SK-N-SH treated with all-trans-retinoic acid at 6 μM for 48 hours (cell line): ENCODE measurements around the gene NSUN5.

Experiments
- ATAC-seq: fragments of 200-7000 bp; cut with Tn5 transposase; 3 replicates; pipeline ENCODE4 v1.9.1; 2020; ENCODE audit warnings: mild to moderate bottlenecking, moderate library complexity
- ARNTL ChIP-seq: fragments of 450-650 bp; formaldehyde crosslinking; IDR thresholded peaks from 2 replicates; pipeline ENCODE4 v1.5.0; 2020; ENCODE audit warnings: low read depth, mild to moderate bottlenecking, moderate library complexity, borderline replicate concordance
- BACH2 ChIP-seq: fragments of 250-450 bp; sonication (Bioruptor Pico); IDR thresholded peaks from 2 replicates; pipeline ENCODE4 v1.9.0; 2021; ENCODE audit warnings: mild to moderate bottlenecking, borderline replicate concordance
- CSDC2 ChIP-seq: fragments of 250-450 bp; sonication (Bioruptor Pico); IDR thresholded peaks from 2 replicates; pipeline ENCODE4 v1.5.0; 2020; ENCODE audit warnings: mild to moderate bottlenecking, moderate library complexity
- ESRRG ChIP-seq: fragments of 250-450 bp; sonication (Bioruptor Pico); IDR thresholded peaks from 2 replicates; pipeline ENCODE4 v1.6.1; 2021; ENCODE audit warnings: mild to moderate bottlenecking
- GLIS3 ChIP-seq: fragments of 250-450 bp; sonication (Bioruptor Pico); IDR thresholded peaks from 2 replicates; pipeline ENCODE4 v1.5.0; 2020; ENCODE audit warnings: mild to moderate bottlenecking, moderate library complexity
- ISL1 ChIP-seq: fragments of 250-450 bp; sonication (Bioruptor Pico); IDR thresholded peaks from 2 replicates; pipeline ENCODE4 v2.1.2; 2022; ENCODE audit warnings: mild to moderate bottlenecking, moderate library complexity
- OSR1 ChIP-seq: fragments of 250-450 bp; sonication (Bioruptor Pico); IDR thresholded peaks from 2 replicates; pipeline ENCODE4 v1.8.0; 2022; ENCODE audit warnings: moderate library complexity, mild to moderate bottlenecking, inconsistent platforms
- PPARA ChIP-seq: fragments of 250-450 bp; sonication (Bioruptor Pico); IDR thresholded peaks from 2 replicates; pipeline ENCODE4 v1.5.0; 2020; ENCODE audit warnings: mild to moderate bottlenecking, borderline replicate concordance
- RARB ChIP-seq: fragments of 250-450 bp; sonication (Bioruptor Pico); IDR thresholded peaks from 2 replicates; pipeline ENCODE4 v1.8.0; 2021; ENCODE audit warnings: mild to moderate bottlenecking, moderate library complexity
- SNAI2 ChIP-seq: fragments of 250-450 bp; sonication (Bioruptor Pico); IDR thresholded peaks from 2 replicates; pipeline ENCODE4 v1.5.0; 2020; ENCODE audit warnings: mild to moderate bottlenecking, moderate library complexity
- TCF4 ChIP-seq: fragments of 250-450 bp; sonication (Bioruptor Pico); IDR thresholded peaks from 2 replicates; pipeline ENCODE4 v1.8.0; 2021; ENCODE audit warnings: mild to moderate bottlenecking, moderate library complexity, borderline replicate concordance
- TOX ChIP-seq: fragments of 250-450 bp; sonication (Bioruptor Pico); IDR thresholded peaks from 2 replicates; pipeline ENCODE4 v1.8.0; 2021; ENCODE audit warnings: mild to moderate bottlenecking, moderate library complexity, borderline replicate concordance
- ZC3H10 ChIP-seq: fragments of 250-450 bp; sonication (Bioruptor Pico); IDR thresholded peaks from 2 replicates; pipeline ENCODE4 v1.5.1; 2021; ENCODE audit warnings: mild to moderate bottlenecking, moderate library complexity
- ZFP3 ChIP-seq: fragments of 250-450 bp; sonication (Bioruptor Pico); IDR thresholded peaks from 2 replicates; pipeline ENCODE4 v1.5.0; 2020; ENCODE audit warnings: mild to moderate bottlenecking, moderate library complexity
- ZFP30 ChIP-seq: fragments of 450-650 bp; formaldehyde crosslinking; IDR thresholded peaks from 2 replicates; pipeline ENCODE4 v1.5.0; 2022; ENCODE audit warnings: mild to moderate bottlenecking, moderate library complexity
- ZNF565 ChIP-seq: fragments of 450-650 bp; formaldehyde crosslinking; conservative IDR thresholded peaks from 2 replicates; pipeline ENCODE4 v1.5.0; 2020; ENCODE audit warnings: low read depth, mild to moderate bottlenecking, moderate library complexity
- ZNF70 ChIP-seq: fragments of 450-650 bp; formaldehyde crosslinking; IDR thresholded peaks from 2 replicates; pipeline ENCODE4 v1.5.0; 2020; ENCODE audit warnings: mild to moderate bottlenecking, moderate library complexity
- ZNF8 ChIP-seq: fragments of 450-650 bp; formaldehyde crosslinking; IDR thresholded peaks from 2 replicates; pipeline ENCODE4 v1.5.0; 2020; ENCODE audit warnings: mild to moderate bottlenecking, moderate library complexity
- TF ChIP-seq, protein P1 (sequence below): fragments of 250-450 bp; sonication (Bioruptor Pico); IDR thresholded peaks from 2 replicates; pipeline ENCODE4 v1.5.1; 2020; ENCODE audit warnings: low read depth, mild to moderate bottlenecking, moderate library complexity
- TF ChIP-seq, protein P2 (sequence below): fragments of 250-450 bp; sonication (Bioruptor Pico); IDR thresholded peaks from 2 replicates; pipeline ENCODE4 v1.5.1; 2021; ENCODE audit warnings: mild to moderate bottlenecking, moderate library complexity
- TF ChIP-seq, protein P3 (sequence below): fragments of 250-450 bp; sonication (Bioruptor Pico); IDR thresholded peaks from 2 replicates; pipeline ENCODE4 v1.8.0; 2020; ENCODE audit warnings: mild to moderate bottlenecking, moderate library complexity, borderline replicate concordance
- TF ChIP-seq, protein P4 (sequence below): fragments of 250-450 bp; sonication (Bioruptor Pico); IDR thresholded peaks from 2 replicates; pipeline ENCODE4 v1.8.0; 2021; ENCODE audit warnings: low read depth, mild to moderate bottlenecking, moderate library complexity, borderline replicate concordance
- TF ChIP-seq, protein P5 (sequence below): fragments of 250-450 bp; sonication (Bioruptor Pico); IDR thresholded peaks from 2 replicates; pipeline ENCODE4 v1.5.0; 2020; ENCODE audit warnings: mild to moderate bottlenecking, moderate library complexity

NSUN5 gene

DNA sequence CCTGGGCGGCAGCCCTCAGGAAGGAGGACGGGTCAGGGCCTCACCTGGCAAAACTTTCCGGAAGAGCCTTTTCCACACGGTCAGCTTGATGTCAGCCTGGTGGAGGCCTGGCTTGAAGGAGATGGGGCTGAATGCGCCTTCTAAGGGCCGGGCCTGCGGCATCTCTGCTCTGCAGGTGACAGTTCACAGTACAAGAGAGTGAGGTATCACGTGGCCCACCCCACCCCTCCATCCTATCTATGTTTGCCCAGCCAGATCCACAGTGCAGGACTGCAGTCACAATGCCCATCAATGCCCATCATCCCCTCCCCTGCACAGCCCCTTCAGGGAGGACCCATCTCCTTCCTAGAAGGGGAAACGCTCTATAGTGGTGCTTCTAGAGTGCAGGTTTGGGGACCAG lies 7.9 kb upstream of the NSUN5 start:
- TF ChIP-seq ZFP3 (CRISPR knock-in tag) (no peak), PPARA (CRISPR knock-in tag) (no peak), SNAI2 (CRISPR knock-in tag) (no peak)
- no peak for ATAC-seq

DNA sequence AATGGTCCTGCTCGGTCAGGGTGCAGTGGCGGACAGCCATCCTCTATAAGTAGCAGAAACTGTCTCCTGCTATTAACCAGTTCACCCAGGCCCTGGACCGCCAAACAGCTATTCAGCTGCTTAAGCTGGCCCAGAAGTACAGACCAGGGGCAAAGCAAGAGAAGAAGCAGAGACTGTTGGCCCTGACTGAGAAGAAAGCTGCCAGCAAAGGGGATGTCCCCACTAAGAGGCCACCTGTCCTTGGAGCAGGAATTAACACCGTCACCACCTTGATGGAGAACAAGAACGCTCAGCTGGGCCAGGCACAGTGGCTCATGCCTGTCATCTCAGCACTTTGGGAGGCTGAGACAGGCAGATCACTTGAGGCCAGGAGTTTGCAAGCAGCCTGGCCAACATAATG lies 5.6 kb upstream of the NSUN5 start:
- no peak for TF ChIP-seq ZFP30 (CRISPR knock-in tag)
- no peak for TF ChIP-seq TOX
- TF ChIP-seq ZC3H10: no peak
- no peak for TF ChIP-seq ESRRG
- TF ChIP-seq, protein P1, sequence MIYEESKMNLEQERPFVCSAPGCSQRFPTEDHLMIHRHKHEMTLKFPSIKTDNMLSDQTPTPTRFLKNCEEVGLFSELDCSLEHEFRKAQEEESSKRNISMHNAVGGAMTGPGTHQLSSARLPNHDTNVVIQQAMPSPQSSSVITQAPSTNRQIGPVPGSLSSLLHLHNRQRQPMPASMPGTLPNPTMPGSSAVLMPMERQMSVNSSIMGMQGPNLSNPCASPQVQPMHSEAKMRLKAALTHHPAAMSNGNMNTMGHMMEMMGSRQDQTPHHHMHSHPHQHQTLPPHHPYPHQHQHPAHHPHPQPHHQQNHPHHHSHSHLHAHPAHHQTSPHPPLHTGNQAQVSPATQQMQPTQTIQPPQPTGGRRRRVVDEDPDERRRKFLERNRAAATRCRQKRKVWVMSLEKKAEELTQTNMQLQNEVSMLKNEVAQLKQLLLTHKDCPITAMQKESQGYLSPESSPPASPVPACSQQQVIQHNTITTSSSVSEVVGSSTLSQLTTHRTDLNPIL (CRISPR knock-in tag): no peak
- no peak for TF ChIP-seq ZNF70
- TF ChIP-seq, protein P2, sequence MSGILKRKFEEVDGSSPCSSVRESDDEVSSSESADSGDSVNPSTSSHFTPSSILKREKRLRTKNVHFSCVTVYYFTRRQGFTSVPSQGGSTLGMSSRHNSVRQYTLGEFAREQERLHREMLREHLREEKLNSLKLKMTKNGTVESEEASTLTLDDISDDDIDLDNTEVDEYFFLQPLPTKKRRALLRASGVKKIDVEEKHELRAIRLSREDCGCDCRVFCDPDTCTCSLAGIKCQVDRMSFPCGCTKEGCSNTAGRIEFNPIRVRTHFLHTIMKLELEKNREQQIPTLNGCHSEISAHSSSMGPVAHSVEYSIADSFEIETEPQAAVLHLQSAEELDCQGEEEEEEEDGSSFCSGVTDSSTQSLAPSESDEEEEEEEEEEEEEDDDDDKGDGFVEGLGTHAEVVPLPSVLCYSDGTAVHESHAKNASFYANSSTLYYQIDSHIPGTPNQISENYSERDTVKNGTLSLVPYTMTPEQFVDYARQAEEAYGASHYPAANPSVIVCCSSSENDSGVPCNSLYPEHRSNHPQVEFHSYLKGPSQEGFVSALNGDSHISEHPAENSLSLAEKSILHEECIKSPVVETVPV (CRISPR knock-in tag): no peak
- no peak for TF ChIP-seq SNAI2 (CRISPR knock-in tag)
- TF ChIP-seq CSDC2 (CRISPR knock-in tag): no peak
- no peak for TF ChIP-seq RARB (CRISPR knock-in tag)
- TF ChIP-seq, protein P3, sequence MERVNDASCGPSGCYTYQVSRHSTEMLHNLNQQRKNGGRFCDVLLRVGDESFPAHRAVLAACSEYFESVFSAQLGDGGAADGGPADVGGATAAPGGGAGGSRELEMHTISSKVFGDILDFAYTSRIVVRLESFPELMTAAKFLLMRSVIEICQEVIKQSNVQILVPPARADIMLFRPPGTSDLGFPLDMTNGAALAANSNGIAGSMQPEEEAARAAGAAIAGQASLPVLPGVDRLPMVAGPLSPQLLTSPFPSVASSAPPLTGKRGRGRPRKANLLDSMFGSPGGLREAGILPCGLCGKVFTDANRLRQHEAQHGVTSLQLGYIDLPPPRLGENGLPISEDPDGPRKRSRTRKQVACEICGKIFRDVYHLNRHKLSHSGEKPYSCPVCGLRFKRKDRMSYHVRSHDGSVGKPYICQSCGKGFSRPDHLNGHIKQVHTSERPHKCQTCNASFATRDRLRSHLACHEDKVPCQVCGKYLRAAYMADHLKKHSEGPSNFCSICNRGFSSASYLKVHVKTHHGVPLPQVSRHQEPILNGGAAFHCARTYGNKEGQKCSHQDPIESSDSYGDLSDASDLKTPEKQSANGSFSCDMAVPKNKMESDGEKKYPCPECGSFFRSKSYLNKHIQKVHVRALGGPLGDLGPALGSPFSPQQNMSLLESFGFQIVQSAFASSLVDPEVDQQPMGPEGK (CRISPR knock-in tag): no peak
- TF ChIP-seq ZNF8 (CRISPR knock-in tag): no peak
- TF ChIP-seq, protein P4, sequence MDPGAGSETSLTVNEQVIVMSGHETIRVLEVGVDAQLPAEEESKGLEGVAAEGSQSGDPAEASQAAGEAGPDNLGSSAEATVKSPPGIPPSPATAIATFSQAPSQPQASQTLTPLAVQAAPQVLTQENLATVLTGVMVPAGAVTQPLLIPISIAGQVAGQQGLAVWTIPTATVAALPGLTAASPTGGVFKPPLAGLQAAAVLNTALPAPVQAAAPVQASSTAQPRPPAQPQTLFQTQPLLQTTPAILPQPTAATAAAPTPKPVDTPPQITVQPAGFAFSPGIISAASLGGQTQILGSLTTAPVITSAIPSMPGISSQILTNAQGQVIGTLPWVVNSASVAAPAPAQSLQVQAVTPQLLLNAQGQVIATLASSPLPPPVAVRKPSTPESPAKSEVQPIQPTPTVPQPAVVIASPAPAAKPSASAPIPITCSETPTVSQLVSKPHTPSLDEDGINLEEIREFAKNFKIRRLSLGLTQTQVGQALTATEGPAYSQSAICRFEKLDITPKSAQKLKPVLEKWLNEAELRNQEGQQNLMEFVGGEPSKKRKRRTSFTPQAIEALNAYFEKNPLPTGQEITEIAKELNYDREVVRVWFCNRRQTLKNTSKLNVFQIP (CRISPR knock-in tag): no peak
- TF ChIP-seq BACH2 (CRISPR knock-in tag): no peak
- TF ChIP-seq OSR1 (CRISPR knock-in tag): no peak
- TF ChIP-seq ZFP3 (CRISPR knock-in tag): no peak
- TF ChIP-seq, protein P5, sequence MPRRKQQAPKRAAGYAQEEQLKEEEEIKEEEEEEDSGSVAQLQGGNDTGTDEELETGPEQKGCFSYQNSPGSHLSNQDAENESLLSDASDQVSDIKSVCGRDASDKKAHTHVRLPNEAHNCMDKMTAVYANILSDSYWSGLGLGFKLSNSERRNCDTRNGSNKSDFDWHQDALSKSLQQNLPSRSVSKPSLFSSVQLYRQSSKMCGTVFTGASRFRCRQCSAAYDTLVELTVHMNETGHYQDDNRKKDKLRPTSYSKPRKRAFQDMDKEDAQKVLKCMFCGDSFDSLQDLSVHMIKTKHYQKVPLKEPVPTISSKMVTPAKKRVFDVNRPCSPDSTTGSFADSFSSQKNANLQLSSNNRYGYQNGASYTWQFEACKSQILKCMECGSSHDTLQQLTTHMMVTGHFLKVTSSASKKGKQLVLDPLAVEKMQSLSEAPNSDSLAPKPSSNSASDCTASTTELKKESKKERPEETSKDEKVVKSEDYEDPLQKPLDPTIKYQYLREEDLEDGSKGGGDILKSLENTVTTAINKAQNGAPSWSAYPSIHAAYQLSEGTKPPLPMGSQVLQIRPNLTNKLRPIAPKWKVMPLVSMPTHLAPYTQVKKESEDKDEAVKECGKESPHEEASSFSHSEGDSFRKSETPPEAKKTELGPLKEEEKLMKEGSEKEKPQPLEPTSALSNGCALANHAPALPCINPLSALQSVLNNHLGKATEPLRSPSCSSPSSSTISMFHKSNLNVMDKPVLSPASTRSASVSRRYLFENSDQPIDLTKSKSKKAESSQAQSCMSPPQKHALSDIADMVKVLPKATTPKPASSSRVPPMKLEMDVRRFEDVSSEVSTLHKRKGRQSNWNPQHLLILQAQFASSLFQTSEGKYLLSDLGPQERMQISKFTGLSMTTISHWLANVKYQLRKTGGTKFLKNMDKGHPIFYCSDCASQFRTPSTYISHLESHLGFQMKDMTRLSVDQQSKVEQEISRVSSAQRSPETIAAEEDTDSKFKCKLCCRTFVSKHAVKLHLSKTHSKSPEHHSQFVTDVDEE (CRISPR knock-in tag): no peak
- TF ChIP-seq GLIS3 (CRISPR knock-in tag): no peak
- no peak for TF ChIP-seq PPARA (CRISPR knock-in tag)
- TF ChIP-seq ARNTL (CRISPR knock-in tag): no peak
- ATAC-seq: no peak

DNA sequence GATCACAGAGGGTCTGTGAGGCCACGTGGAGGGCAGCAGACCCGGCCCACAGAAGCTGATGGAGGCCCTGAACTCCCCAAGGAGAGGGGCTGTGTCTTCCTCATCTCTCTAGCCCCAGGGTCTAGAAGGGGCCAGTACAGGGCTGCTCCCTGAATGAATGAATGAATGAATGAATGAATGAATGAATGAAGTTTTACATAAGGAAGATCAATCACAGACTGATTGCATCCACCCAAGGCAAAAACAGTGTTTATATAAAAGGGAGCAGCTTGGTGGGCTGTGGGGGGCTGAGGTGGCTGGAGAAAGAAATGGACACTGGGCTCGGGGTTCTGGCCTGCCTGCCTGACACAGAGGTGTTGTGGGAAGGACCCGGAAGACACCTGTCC lies 4.9 kb upstream of the NSUN5 start:
- no peak for ATAC-seq
- TF ChIP-seq GLIS3 (CRISPR knock-in tag): no peak
- no peak for TF ChIP-seq ZC3H10
- no peak for TF ChIP-seq ARNTL (CRISPR knock-in tag)
- TF ChIP-seq, protein P3 (CRISPR knock-in tag): no peak
- no peak for TF ChIP-seq TOX
- no peak for TF ChIP-seq ESRRG
- no peak for TF ChIP-seq SNAI2 (CRISPR knock-in tag)
- TF ChIP-seq TCF4 (CRISPR knock-in tag): no peak
- TF ChIP-seq, protein P4 (CRISPR knock-in tag): no peak
- no peak for TF ChIP-seq ISL1 (CRISPR knock-in tag)
- no peak for TF ChIP-seq ZFP3 (CRISPR knock-in tag)
- TF ChIP-seq ZNF565: no peak
- TF ChIP-seq ZFP30 (CRISPR knock-in tag): no peak
- TF ChIP-seq OSR1 (CRISPR knock-in tag): no peak
- no peak for TF ChIP-seq BACH2 (CRISPR knock-in tag)
- TF ChIP-seq ZNF70: no peak
- TF ChIP-seq, protein P2 (CRISPR knock-in tag): no peak
- no peak for TF ChIP-seq ZNF8 (CRISPR knock-in tag)
